Measurements from ENCODE around the gene LDLRAD4. TPM values are rescaled to one million over a fixed set of nuclear protein-coding genes. Genes with fewer than 3 reads are reported as not detected.

The LDLRAD4 gene
- total RNA-seq, 2 donors from 2014 or later = 11.7 to 17.0 TPM

DNA sequence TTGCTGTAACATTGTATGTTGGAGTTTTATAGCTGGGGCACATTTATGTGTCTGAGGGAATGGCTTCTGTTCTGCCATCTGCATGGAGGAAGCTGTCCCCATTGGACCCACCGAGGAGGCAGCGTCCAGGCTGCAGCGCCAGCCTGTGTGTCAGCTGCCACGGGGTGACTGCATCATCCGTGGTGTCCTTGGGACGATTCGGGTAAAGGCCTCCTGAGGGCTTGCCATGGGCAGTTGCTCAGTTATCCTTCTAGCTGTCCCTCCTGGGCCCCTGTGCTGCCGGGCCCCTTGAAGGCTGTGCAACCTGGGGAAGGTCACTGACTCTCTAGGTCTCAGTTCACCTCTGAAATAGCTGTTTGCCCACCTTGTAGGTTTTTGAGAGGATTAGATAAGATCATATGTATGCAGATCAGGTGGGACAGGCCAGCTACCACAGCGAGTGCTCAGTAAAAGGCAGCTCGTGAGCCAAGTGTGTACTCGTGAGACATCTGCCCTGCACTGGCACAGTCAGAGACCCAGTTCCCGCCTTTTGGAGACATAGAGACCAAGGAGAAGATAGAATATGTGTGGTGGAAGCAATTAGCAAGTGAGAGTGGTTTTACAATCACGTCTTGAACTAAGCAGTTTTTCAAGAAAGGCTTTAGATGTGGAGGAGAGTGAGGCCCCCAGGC, 10.6 kb downstream of the LDLRAD4 start:
- Histone ChIP-seq H3K9me3 (no peaks in the 10 kb centered on the region), H3K4me3 (no peak overlapping the region), H3K27ac (no peak overlapping the region), H3K4me1 (no peaks in the 10 kb centered on the region), H3K36me3 (no peaks in the 10 kb centered on the region), H3K27me3 (no peaks in the 10 kb centered on the region), H3K9ac (ENCODE audit: low read depth in 2 of 2, low read length in 2 of 2) (no peak overlapping the region)
- TF ChIP-seq, protein P1, sequence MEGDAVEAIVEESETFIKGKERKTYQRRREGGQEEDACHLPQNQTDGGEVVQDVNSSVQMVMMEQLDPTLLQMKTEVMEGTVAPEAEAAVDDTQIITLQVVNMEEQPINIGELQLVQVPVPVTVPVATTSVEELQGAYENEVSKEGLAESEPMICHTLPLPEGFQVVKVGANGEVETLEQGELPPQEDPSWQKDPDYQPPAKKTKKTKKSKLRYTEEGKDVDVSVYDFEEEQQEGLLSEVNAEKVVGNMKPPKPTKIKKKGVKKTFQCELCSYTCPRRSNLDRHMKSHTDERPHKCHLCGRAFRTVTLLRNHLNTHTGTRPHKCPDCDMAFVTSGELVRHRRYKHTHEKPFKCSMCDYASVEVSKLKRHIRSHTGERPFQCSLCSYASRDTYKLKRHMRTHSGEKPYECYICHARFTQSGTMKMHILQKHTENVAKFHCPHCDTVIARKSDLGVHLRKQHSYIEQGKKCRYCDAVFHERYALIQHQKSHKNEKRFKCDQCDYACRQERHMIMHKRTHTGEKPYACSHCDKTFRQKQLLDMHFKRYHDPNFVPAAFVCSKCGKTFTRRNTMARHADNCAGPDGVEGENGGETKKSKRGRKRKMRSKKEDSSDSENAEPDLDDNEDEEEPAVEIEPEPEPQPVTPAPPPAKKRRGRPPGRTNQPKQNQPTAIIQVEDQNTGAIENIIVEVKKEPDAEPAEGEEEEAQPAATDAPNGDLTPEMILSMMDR (IDR thresholded peaks at IDR 0.05) = no peak
- intact Hi-C loops (cut with DNase I) = no loop called here
- DNase-seq = peak; percentile 12

DNA sequence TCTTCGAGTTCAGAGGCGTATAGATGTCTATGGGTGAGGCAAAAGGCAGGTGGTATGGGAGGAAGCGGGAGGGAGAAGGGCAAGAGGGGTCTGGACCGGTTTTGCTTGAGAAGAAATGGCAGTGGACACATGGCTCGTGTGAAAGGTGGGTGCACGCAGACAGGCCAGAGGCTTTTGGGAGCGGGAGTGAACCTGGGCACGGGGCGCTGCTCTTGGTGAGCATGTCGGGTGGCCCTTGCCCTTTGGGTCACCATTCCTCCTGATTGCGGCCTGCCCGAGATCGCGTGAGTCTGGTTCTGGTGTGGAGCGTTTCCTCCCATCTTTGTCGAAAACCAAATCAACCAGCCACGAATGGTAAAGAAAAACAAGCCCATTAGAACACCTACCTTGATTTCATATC, 12.6 kb downstream of the LDLRAD4 start:
- peak; percentile 9 for DNase-seq
- Histone ChIP-seq H3K27me3 (no peaks in the 10 kb centered on the region), H3K4me1 (no peaks in the 10 kb centered on the region), H3K36me3 (no peaks in the 10 kb centered on the region), H3K9ac (ENCODE audit: low read depth in 2 of 2, low read length in 2 of 2) (no peak overlapping the region), H3K4me3 (no peak overlapping the region), H3K27ac (no peak overlapping the region), H3K9me3 (no peaks in the 10 kb centered on the region)
- TF ChIP-seq, protein P1 (IDR thresholded peaks at IDR 0.05) = no peak
- intact Hi-C loops (cut with DNase I) = no loop called here

DNA sequence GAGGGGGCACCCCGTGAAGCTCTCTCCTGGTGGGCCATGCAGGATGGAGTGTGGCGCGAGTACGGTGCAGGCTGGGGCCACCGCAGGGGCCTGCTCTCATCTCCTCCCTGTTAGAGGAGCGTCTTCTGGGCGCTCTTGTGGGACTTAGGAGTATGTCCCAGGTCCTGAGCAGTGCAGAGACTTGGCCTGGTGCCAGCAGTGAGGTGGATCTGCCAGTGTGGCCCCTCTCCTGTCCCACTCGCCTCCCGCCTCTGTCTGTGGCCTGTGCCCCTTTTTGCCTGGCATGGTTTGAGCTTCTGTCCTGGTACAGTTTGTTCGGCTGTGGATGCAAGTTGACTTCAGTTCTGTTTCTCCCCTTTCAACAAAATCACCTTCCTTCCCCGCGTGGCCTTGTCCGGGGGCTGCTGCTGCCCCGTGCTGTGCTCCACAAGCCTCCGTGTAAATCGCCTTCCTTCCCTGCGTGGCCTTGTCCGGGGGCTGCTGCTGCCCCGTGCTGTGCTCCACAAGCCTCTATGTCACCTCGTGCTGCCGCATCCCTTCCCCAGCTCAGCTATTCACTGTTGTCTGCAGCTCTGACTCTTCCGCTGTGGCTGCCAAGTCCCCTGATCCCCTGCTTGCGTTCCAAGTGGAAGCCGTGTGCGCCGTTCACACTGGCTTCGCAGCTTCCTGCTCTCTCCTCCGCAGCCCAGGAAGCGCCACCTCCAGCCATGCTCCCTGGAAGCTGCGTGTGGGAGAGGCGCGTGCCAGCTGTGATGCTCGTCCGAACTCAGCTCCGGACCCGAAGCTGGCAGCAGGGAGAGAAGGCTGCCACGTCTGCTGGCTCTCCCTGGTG, 13.7 kb downstream of the LDLRAD4 start:
- Histone ChIP-seq H3K4me1 (no peaks in the 10 kb centered on the region), H3K9me3 (no peaks in the 10 kb centered on the region), H3K27ac (no peak overlapping the region), H3K9ac (ENCODE audit: low read depth in 2 of 2, low read length in 2 of 2) (no peak overlapping the region), H3K27me3 (no peaks in the 10 kb centered on the region), H3K36me3 (no peaks in the 10 kb centered on the region), H3K4me3 (no peak overlapping the region)
- TF ChIP-seq, protein P1 (IDR thresholded peaks at IDR 0.05) = no peak
- intact Hi-C loops (cut with DNase I) = no loop called here
- DNase-seq = peak; percentile 23

DNA sequence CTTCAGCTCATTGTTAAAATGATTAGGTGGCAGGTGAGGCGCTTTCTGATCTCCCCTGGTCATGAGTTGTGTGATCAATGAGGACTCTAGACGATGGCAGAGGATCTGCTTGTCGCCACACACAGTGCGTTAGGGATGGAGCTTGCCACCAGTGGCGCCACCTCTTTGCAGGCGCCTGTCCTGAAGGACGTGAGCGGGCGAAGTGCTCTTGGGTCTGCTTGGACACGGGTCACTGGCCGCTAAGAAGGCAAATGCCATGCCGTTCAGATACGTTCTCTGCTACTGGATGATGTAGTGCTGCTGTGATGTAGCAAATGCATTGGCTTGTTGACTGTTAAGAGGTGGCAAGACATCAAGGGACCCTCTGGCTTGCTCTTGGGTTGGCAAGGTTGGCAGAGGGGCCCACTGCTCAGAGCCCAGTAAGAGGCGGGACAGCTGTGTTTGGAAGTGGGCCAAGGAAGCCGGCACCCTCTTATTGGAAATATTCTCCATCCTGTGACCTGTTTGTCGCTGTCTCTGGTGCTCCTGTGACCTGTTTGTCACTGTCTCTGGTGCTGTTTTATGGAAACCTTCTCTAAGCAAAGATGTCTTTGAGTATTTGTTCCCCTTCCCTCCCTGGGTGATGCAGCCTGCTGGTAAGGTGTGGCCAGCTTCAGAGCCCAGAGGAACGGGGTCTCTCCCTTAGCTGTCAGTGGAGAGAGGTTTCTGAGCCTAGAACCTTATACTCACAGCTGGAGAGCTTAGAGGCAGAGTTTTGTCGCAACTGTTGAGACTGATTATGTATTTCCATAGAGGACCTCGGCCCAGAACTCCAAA, 14.6 kb downstream of the LDLRAD4 start:
- Histone ChIP-seq H3K4me3 (no peak overlapping the region), H3K27ac (no peak overlapping the region), H3K9ac (ENCODE audit: low read depth in 2 of 2, low read length in 2 of 2) (no peak overlapping the region), H3K27me3 (no peaks in the 10 kb centered on the region), H3K36me3 (no peaks in the 10 kb centered on the region), H3K4me1 (no peaks in the 10 kb centered on the region), H3K9me3 (no peaks in the 10 kb centered on the region)
- TF ChIP-seq, protein P1 (IDR thresholded peaks at IDR 0.05) = no peak
- intact Hi-C loops (cut with DNase I) = no loop called here
- DNase-seq = peak; percentile 10
